ENCODE measurements around the gene MARCHF9. TPM values are rescaled to one million over a fixed set of nuclear protein-coding genes. Genes with fewer than 3 reads are reported as not detected.
"Not testable (repeated sequence)": the region's sequence is repeated elsewhere in the genome, so short reads cannot be mapped to it uniquely, and the experiment has no call there.

Gene MARCHF9
- total RNA-seq, 1 donor from 2014 or later, result 10.6 TPM

GRCh38 chr12:57764662-57765002, 9.7 kb downstream of the MARCHF9 start:
- intact Hi-C loops (cut with DNase I), result no loop called here
- DNase-seq (ENCODE audit: low spot score) (no peak), ATAC-seq (no peak)

GRCh38 chr12:57765003-57765697, 10.2 kb downstream of the MARCHF9 start:
- peak; percentile 53 for ATAC-seq
- DNase-seq (ENCODE audit: low spot score), result no peak
- intact Hi-C loops (cut with DNase I), result no loop called here

- intact Hi-C loops (cut with DNase I), result no loop called here
- DNase-seq (ENCODE audit: low spot score) (no peak), ATAC-seq (peak; percentile 3)
Observed at GRCh38 chr12:57765698-57766463, 11.0 kb downstream of the MARCHF9 start.

- no peak for DNase-seq (ENCODE audit: low spot score)
- intact Hi-C loops (cut with DNase I), result no loop called here
- ATAC-seq, result peak; percentile 14
Observed at GRCh38 chr12:57766464-57767304, 11.8 kb downstream of the MARCHF9 start, which contains the start of gene CYP27B1. Gene CYP27B1 (minus strand): TSS chr12:57767078. CDS start chr12:57767041, 37 bp downstream.

GRCh38 chr12:57767305-57767698, 12.4 kb downstream of the MARCHF9 start:
- ATAC-seq (no peak), DNase-seq (ENCODE audit: low spot score) (no peak)
- intact Hi-C loops (cut with DNase I), result no loop called here

- DNase-seq (ENCODE audit: low spot score), result no peak
- ATAC-seq, result no peak
- intact Hi-C loops (cut with DNase I), result no loop called here
Observed at GRCh38 chr12:57767876-57768275, 13.0 kb downstream of the MARCHF9 start.

GRCh38 chr12:57769594-57769993, 14.7 kb downstream of the MARCHF9 start:
- no peak for DNase-seq (ENCODE audit: low spot score)
- ATAC-seq, result no peak
- intact Hi-C loops (cut with DNase I), result no loop called here

- DNase-seq (ENCODE audit: low spot score) (no peak), ATAC-seq (no peak)
- intact Hi-C loops (cut with DNase I), result no loop called here
Observed at GRCh38 chr12:57770734-57771133, 15.8 kb downstream of the MARCHF9 start.

- intact Hi-C loops (cut with DNase I), result no loop called here
Observed at GRCh38 chr12:57771236-57771872, 16.5 kb downstream of the MARCHF9 start.

GRCh38 chr12:57771873-57772428, 17.0 kb downstream of the MARCHF9 start, which contains the start of gene METTL1:
Gene METTL1 (minus strand): TSS chr12:57772105. CDS start chr12:57772083, 22 bp downstream.
- DNase-seq (ENCODE audit: low spot score) (peak; percentile 95), ATAC-seq (peak; percentile 98)
- intact Hi-C loops (cut with DNase I), result no loop called here

More at GRCh38 chr12:57771236-57771872, 16.5 kb downstream of the MARCHF9 start:
- peak; percentile 94 for DNase-seq (ENCODE audit: low spot score)
- ATAC-seq, result peak; percentile 88

GRCh38 chr12:57772429-57773322, 17.8 kb downstream of the MARCHF9 start, which contains the start of gene EEF1AKMT3:
Gene EEF1AKMT3 (plus strand): TSS chr12:57772614. CDS start chr12:57772725, 111 bp downstream.
- intact Hi-C loops (cut with DNase I), result no loop called here
- DNase-seq (ENCODE audit: low spot score) (peak; percentile 83), ATAC-seq (peak; percentile 79)

- DNase-seq (ENCODE audit: low spot score); ATAC-seq; intact Hi-C loops (cut with DNase I): not testable (repeated sequence)
Observed at GRCh38 chr12:57774634-57775033, 19.7 kb downstream of the MARCHF9 start.

GRCh38 chr12:57775044-57775443, 20.1 kb downstream of the MARCHF9 start:
- intact Hi-C loops (cut with DNase I), result no loop called here
- no peak for DNase-seq (ENCODE audit: low spot score)
- ATAC-seq, result no peak

GRCh38 chr12:57775563-57776246, 20.8 kb downstream of the MARCHF9 start:
- intact Hi-C loops (cut with DNase I), result no loop called here
- DNase-seq (ENCODE audit: low spot score) (no peak), ATAC-seq (no peak)

GRCh38 chr12:57776247-57776587, 21.3 kb downstream of the MARCHF9 start:
- DNase-seq (ENCODE audit: low spot score) (no peak), ATAC-seq (no peak)
- intact Hi-C loops (cut with DNase I), result no loop called here

- DNase-seq (ENCODE audit: low spot score), result no peak
- intact Hi-C loops (cut with DNase I), result no loop called here
- no peak for ATAC-seq
Observed at GRCh38 chr12:57777367-57777766, 22.5 kb downstream of the MARCHF9 start.

- intact Hi-C loops (cut with DNase I), result no loop called here
- no peak for ATAC-seq
- no peak for DNase-seq (ENCODE audit: low spot score)
Observed at GRCh38 chr12:57777911-57778310, 23.0 kb downstream of the MARCHF9 start.
